SJSA1 (cell line): ENCODE data around the gene ATAD2B. TPM values are rescaled to one million over a fixed set of nuclear protein-coding genes. Genes with fewer than 3 reads are reported as not detected.

Source experiments
- total RNA-seq: library from RNA; depleted of rRNA; stranded (reverse); fragments of >200 nt; shearing (Covaris generic); gene quantifications from 2 replicates; pipeline ENCODE4 v1.2.3, GENCODE V29; 2014; rRNA removed

The ATAD2B gene
- total RNA-seq, 1 experiment from 2014 or later = 13.5 TPM

Other genes starting within 250 kb of the ATAD2B start
- 21.0 and 34.3 TPM in 2 replicates for gene UBXN2A, start 13.3 kb upstream of the ATAD2B start, total RNA-seq
- not detected in 2 replicates for gene MFSD2B, start 83.0 kb upstream of the ATAD2B start, total RNA-seq
- 18.0 and 18.5 TPM in 2 replicates for gene WDCP, start 120.3 kb upstream of the ATAD2B start, total RNA-seq
- gene FKBP1B, start 122.6 kb upstream of the ATAD2B start, total RNA-seq = 15.1 and 18.2 TPM in 2 replicates
- 274 and 353 TPM in 2 replicates for gene SF3B6, start 149.2 kb upstream of the ATAD2B start, total RNA-seq
- gene TP53I3, start 157.7 kb upstream of the ATAD2B start, total RNA-seq = 8.1 and 19.6 TPM in 2 replicates
- gene PFN4, start 196.2 kb upstream of the ATAD2B start, total RNA-seq = 0.29 and 0.69 TPM in 2 replicates
- 4.4 and 5.1 TPM in 2 replicates for gene FAM228B, start 196.3 kb upstream of the ATAD2B start, total RNA-seq
- not detected in 2 replicates for gene FAM228A, start 247.9 kb upstream of the ATAD2B start, total RNA-seq